Heart right ventricle (tissue), 16 donors: ENCODE measurements around the gene STPG3. TPM values are rescaled to one million over a fixed set of nuclear protein-coding genes. Genes with fewer than 3 reads are reported as not detected.

ENCODE experiments used
- ATAC-seq, 8 donors: fragments of 200-7000 bp; cut with Tn5 transposase; one replicate each; pipeline ENCODE4 v1.9.1; 2020; ENCODE audit warnings: mild to moderate bottlenecking in 8 of 8, moderate library complexity in 8 of 8, moderate number of reproducible peaks in 1 of 8
- DNase-seq, 2 donors: peaks; one replicate each; pipeline ENCODE4 v3.0.0-alpha.2; 2020
- H3K27ac ChIP-seq, 10 donors: fragments of 200-600 bp; sonication (generic) in 2 of 10; one replicate each; pipeline versions ENCODE4 v1.5.0 to v1.8.0; 2020 to 2022; ENCODE audit warnings: mild to moderate bottlenecking in 3 of 10
- H3K27me3 ChIP-seq, 7 donors: fragments of 200-600 bp; one replicate each; pipeline ENCODE4 v1.8.0; 2021 to 2022; ENCODE audit warnings: mild to moderate bottlenecking in 2 of 7
- H3K36me3 ChIP-seq, 9 donors: fragments of 200-600 bp; sonication (generic) in 1 of 9; one replicate each; pipeline versions ENCODE4 v1.5.0 to v1.8.0; 2020 to 2022; ENCODE audit warnings: mild to moderate bottlenecking in 2 of 9
- H3K4me1 ChIP-seq, 9 donors: fragments of 200-600 bp; sonication (generic) in 1 of 9; one replicate each; pipeline versions ENCODE4 v1.5.0 to v1.8.0; 2020 to 2022; ENCODE audit warnings: mild to moderate bottlenecking in 4 of 9
- H3K4me3 ChIP-seq, 10 donors: fragments of 200-600 bp; sonication (generic) in 2 of 10; one replicate each; pipeline versions ENCODE4 v1.5.0 to v1.8.0; 2020 to 2022; ENCODE audit warnings: mild to moderate bottlenecking in 7 of 10, moderate library complexity in 2 of 10
- H3K9me3 ChIP-seq, 11 donors: fragments of 200-600 bp in 10 of 11; sonication (generic) in 2 of 11; one replicate each; pipeline versions ENCODE4 v1.5.0 to v1.8.0; 2013 to 2022; ENCODE audit warnings: mild to moderate bottlenecking in 2 of 11, control low read depth in 1 of 11, moderate library complexity in 1 of 11
- WGBS, 2 donors: extraction: QIAGEN DNeasy Blood & Tissue Kit; methylation state at CpG; one replicate each; pipeline ENCODE4 v1.1.7; 2013; ENCODE audit warnings: inconsistent platforms in 1 of 2; 5-methylcytosine and 5-hydroxymethylcytosine counted together
- intact Hi-C, 10 donors: fragments of 100-400 bp; cut with DNase I; formaldehyde crosslinking; loops; one replicate each; pipeline versions ENCODE4 v1.11.1 to v1.14.2; 2022
- polyA plus RNA-seq, 2 donors: library from polyadenylated mRNA; stranded (reverse); fragments of 200-250 nt; gene quantifications; one replicate each; pipeline ENCODE4 v1.2.3, GENCODE V29; 2013
- total RNA-seq, 10 donors: library from RNA; stranded (reverse); fragmentation: NEBNext Ultra II Directional in 3 of 10; extraction: Animal tissue kit (Norgen Biotek cat#: 25700) in 3 of 10; gene quantifications; one replicate each; pipeline versions ENCODE4 v1.2.1 to v1.2.4, GENCODE V29; 2021 to 2023
- TF ChIP-seq, protein P1 (sequence below), 9 donors: fragments of 200-600 bp; sonication (generic) in 2 of 9; IDR thresholded peaks; one replicate each; pipeline versions ENCODE4 v1.5.0 to v1.8.0; 2021 to 2022; ENCODE audit warnings: antibody characterized with exemption in 9 of 9, mild to moderate bottlenecking in 5 of 9, moderate library complexity in 1 of 9
- donor health status: Arrhythmogenic right ventricular cardiomyopathy.
- donor health status: ischemic (EF 13 %, LVEDD 7.1; RV severe dilation, severe dysfunction).
- donor health status: healthy with polysubstance abuse.
- donor health status: DM: no; HTN: yes; CAD: no.
- donor health status: DM: no; HTN: no; CAD: no.
- donor health status: ischemic (EF 25% LVEDD 6.9; RV normal size, moderate dysfunction).
- donor health status: ischemic (EF 25% LVEDD 5.7; RV mildly dilated, moderate dysfunction).
- donor health status: healthy.
- donor health status: DM: yes; HTN: yes; CAD: no.
- donor health status: Ischemic cardiomyopathy.
- donor health status: ischemic (EF 35%, LVEDD 5.7; RV mildly dilated, moderate dysfunction).
- donor health status: nonischemic (EF 11% LVEDD 7.7; RV severe dilation, severe dysfunction).
- donor health status: DM: yes; HTN: yes; CAD: no.
- donor health status: PGD.
- donor health status: ischemic (EF 29% LVEDD 5.4; RV normal size, mild dysfunction).
- donor health status: nonischemic (EF 23%, LVEDD 6.1; RV moderate dilation, normal function).

The STPG3 gene
- total and polyA plus RNA-seq, 12 donors: 0.24 to 0.44 (median 0.32) TPM; not detected in 8

DNA sequence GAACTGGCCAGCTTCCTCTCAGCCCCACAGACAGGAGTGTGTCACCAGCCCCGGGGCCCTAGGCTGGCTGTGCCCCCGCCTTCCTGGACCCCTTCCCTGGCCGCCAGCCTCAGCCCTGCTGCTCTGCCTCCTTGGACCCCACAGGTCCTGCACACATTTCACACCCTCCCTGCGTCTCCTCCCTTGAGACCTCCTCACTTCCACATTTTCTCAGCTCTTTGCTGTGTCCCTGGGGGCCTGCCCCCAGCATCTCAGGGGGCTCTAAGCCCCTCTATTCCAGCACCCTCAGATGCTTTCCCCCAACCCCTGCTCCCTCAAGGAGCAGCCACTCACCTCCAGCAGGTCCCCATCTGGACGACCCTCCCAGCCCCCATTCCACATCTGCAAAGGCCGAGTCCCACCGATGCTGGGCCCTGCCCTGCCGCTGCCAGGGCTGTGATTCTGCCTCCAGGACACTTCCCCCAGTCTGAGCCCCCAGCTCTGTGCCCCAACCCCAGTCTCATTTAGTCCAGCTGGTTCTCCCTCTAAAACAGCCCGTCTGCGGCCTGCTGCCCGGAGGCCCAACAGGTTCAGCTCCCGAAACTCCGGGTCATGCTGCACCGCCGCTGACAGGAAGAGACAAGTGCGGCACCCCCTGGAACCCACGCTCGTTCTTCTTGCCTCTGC lies 16.2 kb upstream of the STPG3 start:
- ATAC-seq: no peak
- intact Hi-C loops: loop anchor here in 2 of 10 donors (5.0 to 10.0 kb wide), 2 partner anchors 118 to 450 kb away; no protein-coding TSS in a partner anchor

GRCh38 chr9:137235424-137236237 lies 15.5 kb upstream of the STPG3 start:
- Histone ChIP-seq H3K9me3 (no peaks in the 10 kb centered on the region), H3K36me3 (no peaks in the 10 kb centered on the region), H3K4me3 (peak overlapping the region in 8 of 10 donors; percentile 9 to 40 (median 32)), H3K4me1 (peaks cover 14 to 47% (median 32%) of the 10 kb centered on the region in 9 donors), H3K27ac (no peak overlapping the region), H3K27me3 (peaks cover 9 to 42% (median 38%) of the 10 kb centered on the region in 7 donors)
- DNase-seq: no peak
- no peak for ATAC-seq
- WGBS, 2 donors: 66 to 69% methylated on average over 33 to 35 of the region's 35 CpGs
- TF ChIP-seq, protein P1, sequence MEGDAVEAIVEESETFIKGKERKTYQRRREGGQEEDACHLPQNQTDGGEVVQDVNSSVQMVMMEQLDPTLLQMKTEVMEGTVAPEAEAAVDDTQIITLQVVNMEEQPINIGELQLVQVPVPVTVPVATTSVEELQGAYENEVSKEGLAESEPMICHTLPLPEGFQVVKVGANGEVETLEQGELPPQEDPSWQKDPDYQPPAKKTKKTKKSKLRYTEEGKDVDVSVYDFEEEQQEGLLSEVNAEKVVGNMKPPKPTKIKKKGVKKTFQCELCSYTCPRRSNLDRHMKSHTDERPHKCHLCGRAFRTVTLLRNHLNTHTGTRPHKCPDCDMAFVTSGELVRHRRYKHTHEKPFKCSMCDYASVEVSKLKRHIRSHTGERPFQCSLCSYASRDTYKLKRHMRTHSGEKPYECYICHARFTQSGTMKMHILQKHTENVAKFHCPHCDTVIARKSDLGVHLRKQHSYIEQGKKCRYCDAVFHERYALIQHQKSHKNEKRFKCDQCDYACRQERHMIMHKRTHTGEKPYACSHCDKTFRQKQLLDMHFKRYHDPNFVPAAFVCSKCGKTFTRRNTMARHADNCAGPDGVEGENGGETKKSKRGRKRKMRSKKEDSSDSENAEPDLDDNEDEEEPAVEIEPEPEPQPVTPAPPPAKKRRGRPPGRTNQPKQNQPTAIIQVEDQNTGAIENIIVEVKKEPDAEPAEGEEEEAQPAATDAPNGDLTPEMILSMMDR (IDR thresholded peaks at IDR 0.05): no peak
- intact Hi-C loops: loop anchor here in 2 of 10 donors (5.0 to 10.0 kb wide), 2 partner anchors 118 to 451 kb away; no protein-coding TSS in a partner anchor

More for the DNA sequence above, 16.2 kb upstream of the STPG3 start:
- H3K4me1 ChIP-seq: peaks cover 14 to 43% (median 27%) of the 10 kb centered on the region in 9 donors
- TF ChIP-seq, protein P1 (IDR thresholded peaks at IDR 0.05): no peak
- WGBS, 2 donors: 69 to 76% methylated on average over 18 of the region's 18 CpGs
- no peaks in the 10 kb centered on the region for H3K9me3 ChIP-seq
- H3K27ac ChIP-seq: no peak overlapping the region
- H3K36me3 ChIP-seq: no peaks in the 10 kb centered on the region
- no peak overlapping the region for H3K4me3 ChIP-seq
- no peak for DNase-seq
- H3K27me3 ChIP-seq: peaks cover 13 to 49% (median 45%) of the 10 kb centered on the region in 7 donors

- H3K36me3 ChIP-seq: no peaks in the 10 kb centered on the region
- H3K27ac ChIP-seq: peak overlapping the region in 3 of 10 donors; percentile 2 to 37 (median 8)
- H3K27me3 ChIP-seq: peaks cover 8 to 34% (median 30%) of the 10 kb centered on the region in 7 donors
- WGBS, 2 donors: 8 to 13% methylated on average over 31 of the region's 31 CpGs
- intact Hi-C loops: loop anchor here in 2 of 10 donors (5.0 to 10.0 kb wide), 2 partner anchors 119 to 452 kb away; no protein-coding TSS in a partner anchor
- ATAC-seq (peak; percentile 19 to 53 (median 44)), DNase-seq (peak; percentile 85 to 88)
- no peaks in the 10 kb centered on the region for H3K9me3 ChIP-seq
- H3K4me1 ChIP-seq: peaks cover 14 to 47% (median 32%) of the 10 kb centered on the region in 9 donors
- TF ChIP-seq, protein P1 (IDR thresholded peaks at IDR 0.05): peak; percentile 96 to 99 (median 98)
- peak overlapping the region in 8 of 10 donors; percentile 9 to 40 (median 32) for H3K4me3 ChIP-seq
Measured at GRCh38 chr9:137236238-137236935, 14.7 kb upstream of the STPG3 start.
